ENCODE data around the gene LSP1.

GRCh38 chr11:1852877-1853276 is at the start of gene LSP1:
- TF ChIP-seq POLR2A (IDR thresholded peaks at IDR 0.05; ENCODE audit: control extremely low read depth in 1 of 2, low read depth in 2 of 2, low read length in 2 of 2) (no peak), RBBP5 (IDR thresholded peaks at IDR 0.05; ENCODE audit: borderline replicate concordance, low read depth, low read length) (no peak), POLR2AphosphoS5 (IDR thresholded peaks at IDR 0.05; ENCODE audit: low read depth, low read length) (no peak), JUND (IDR thresholded peaks at IDR 0.05; ENCODE audit: low read length) (no peak), RXRA (IDR thresholded peaks at IDR 0.05; ENCODE audit: insufficient read depth, low read depth, low read length) (no peak), GABPA (IDR thresholded peaks at IDR 0.05; ENCODE audit: borderline replicate concordance, insufficient read depth, low read length) (no peak), BRCA1 (IDR thresholded peaks at IDR 0.05; ENCODE audit: low read depth, low read length) (no peak), EZH2 (IDR thresholded peaks at IDR 0.05; ENCODE audit: low read depth, low read length, severe bottlenecking) (no peak), ATF3 (IDR thresholded peaks at IDR 0.05; ENCODE audit: insufficient read depth, low read depth, low read length) (no peak), TAF1 (IDR thresholded peaks at IDR 0.05; ENCODE audit: low read depth, low read length) (no peak), SIN3A (conservative IDR thresholded peaks at IDR 0.05 in 1 of 2, IDR thresholded peaks at IDR 0.05 in 1 of 2; ENCODE audit: low read depth in 1 of 2, low read length in 2 of 2) (no peak), SAP30 (IDR thresholded peaks at IDR 0.05; ENCODE audit: insufficient read depth, insufficient replicate concordance, low read length) (no peak)
- TF ChIP-seq, protein P1, sequence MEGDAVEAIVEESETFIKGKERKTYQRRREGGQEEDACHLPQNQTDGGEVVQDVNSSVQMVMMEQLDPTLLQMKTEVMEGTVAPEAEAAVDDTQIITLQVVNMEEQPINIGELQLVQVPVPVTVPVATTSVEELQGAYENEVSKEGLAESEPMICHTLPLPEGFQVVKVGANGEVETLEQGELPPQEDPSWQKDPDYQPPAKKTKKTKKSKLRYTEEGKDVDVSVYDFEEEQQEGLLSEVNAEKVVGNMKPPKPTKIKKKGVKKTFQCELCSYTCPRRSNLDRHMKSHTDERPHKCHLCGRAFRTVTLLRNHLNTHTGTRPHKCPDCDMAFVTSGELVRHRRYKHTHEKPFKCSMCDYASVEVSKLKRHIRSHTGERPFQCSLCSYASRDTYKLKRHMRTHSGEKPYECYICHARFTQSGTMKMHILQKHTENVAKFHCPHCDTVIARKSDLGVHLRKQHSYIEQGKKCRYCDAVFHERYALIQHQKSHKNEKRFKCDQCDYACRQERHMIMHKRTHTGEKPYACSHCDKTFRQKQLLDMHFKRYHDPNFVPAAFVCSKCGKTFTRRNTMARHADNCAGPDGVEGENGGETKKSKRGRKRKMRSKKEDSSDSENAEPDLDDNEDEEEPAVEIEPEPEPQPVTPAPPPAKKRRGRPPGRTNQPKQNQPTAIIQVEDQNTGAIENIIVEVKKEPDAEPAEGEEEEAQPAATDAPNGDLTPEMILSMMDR (IDR thresholded peaks at IDR 0.05; ENCODE audit: control extremely low read depth in 1 of 3, insufficient read depth in 1 of 3, low read depth in 1 of 3, low read length in 3 of 3) = no peak
- TF ChIP-seq, protein P2, sequence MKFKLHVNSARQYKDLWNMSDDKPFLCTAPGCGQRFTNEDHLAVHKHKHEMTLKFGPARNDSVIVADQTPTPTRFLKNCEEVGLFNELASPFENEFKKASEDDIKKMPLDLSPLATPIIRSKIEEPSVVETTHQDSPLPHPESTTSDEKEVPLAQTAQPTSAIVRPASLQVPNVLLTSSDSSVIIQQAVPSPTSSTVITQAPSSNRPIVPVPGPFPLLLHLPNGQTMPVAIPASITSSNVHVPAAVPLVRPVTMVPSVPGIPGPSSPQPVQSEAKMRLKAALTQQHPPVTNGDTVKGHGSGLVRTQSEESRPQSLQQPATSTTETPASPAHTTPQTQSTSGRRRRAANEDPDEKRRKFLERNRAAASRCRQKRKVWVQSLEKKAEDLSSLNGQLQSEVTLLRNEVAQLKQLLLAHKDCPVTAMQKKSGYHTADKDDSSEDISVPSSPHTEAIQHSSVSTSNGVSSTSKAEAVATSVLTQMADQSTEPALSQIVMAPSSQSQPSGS (IDR thresholded peaks at IDR 0.05; ENCODE audit: low read length) = no peak

Measured in H1 (cell line).